ENCODE results near the gene POU3F1.

- TF ChIP-seq POLR2A (IDR thresholded peaks at IDR 0.05) (no peak), CTCF (IDR thresholded peaks at IDR 0.05) (no peak), POLR2AphosphoS5 (IDR thresholded peaks at IDR 0.05) (no peak)
Observed at GRCh38 chr1:38074302-38074677, 27.7 kb upstream of the POU3F1 start.
